ENCODE measurements around the gene WWOX.

WWOX gene

DNA sequence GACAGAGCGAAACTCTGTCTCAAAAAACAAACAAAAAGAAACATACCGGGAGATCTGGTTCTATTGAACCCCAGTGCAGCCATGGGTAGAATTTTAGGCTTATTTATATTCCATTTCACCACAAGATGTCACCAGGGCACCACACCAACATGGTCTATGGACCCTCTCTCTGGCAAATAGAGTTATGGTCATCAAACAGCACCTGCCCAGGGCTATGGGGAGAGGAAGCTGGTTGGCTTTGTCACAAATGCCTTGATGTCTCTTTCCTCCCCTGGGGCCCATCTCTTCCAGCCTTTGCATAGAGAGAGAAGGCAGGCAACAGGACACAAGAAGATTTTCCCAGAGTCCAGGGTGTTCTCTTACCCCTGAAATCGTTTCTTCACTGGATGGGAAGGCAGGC lies 128.4 kb downstream of the WWOX start:
- FAIRE-seq (no peak), DNase-seq (ENCODE audit: insufficient read length, low spot score) (no peak)
- TF ChIP-seq, protein P1, sequence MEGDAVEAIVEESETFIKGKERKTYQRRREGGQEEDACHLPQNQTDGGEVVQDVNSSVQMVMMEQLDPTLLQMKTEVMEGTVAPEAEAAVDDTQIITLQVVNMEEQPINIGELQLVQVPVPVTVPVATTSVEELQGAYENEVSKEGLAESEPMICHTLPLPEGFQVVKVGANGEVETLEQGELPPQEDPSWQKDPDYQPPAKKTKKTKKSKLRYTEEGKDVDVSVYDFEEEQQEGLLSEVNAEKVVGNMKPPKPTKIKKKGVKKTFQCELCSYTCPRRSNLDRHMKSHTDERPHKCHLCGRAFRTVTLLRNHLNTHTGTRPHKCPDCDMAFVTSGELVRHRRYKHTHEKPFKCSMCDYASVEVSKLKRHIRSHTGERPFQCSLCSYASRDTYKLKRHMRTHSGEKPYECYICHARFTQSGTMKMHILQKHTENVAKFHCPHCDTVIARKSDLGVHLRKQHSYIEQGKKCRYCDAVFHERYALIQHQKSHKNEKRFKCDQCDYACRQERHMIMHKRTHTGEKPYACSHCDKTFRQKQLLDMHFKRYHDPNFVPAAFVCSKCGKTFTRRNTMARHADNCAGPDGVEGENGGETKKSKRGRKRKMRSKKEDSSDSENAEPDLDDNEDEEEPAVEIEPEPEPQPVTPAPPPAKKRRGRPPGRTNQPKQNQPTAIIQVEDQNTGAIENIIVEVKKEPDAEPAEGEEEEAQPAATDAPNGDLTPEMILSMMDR (IDR thresholded peaks at IDR 0.05; ENCODE audit: insufficient read depth, missing control alignments), result peak; percentile 52

DNA sequence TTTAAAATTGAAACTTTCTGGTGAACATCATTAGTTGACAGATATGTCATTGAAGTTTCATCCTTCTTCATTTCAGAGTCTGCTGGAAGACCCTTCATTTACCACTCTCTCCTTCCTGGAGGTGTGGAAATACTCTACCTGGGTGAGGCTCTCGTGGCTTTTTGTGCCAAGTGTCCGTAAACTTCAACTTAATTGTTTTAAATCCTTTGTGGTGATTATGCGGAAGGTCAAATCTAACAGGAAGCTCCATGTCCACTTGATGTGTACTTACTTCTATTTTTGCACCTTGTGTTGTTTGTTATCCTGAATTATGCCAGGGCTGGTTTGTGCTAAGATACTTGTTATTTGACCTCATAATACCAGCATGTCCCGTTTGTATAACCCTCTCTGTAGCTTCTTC lies 129.2 kb downstream of the WWOX start:
- no peak for DNase-seq (ENCODE audit: insufficient read length, low spot score)
- TF ChIP-seq, protein P1 (IDR thresholded peaks at IDR 0.05; ENCODE audit: insufficient read depth, missing control alignments), result no peak
- no peak for FAIRE-seq

DNA sequence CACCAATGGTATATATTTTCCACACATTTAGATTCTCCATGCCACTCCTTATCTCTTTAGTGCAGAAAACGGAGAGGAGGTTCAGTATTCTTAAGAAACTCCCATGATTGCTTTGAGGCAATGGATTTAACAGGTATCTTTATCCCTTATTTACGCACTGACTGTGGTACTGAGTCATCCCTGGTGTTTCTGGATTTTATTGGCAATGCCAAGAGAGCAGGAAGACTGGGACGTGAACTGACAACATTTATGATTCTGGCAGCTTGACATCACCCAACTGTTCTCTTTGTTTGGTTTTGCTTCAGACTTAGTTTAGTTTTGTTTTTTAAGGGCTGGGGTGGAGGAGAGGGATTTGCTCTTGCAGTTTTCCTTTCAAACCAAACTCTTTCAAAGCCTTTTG lies 131.4 kb downstream of the WWOX start:
- no peak for FAIRE-seq
- TF ChIP-seq, protein P1 (IDR thresholded peaks at IDR 0.05; ENCODE audit: insufficient read depth, missing control alignments), result no peak

DNA sequence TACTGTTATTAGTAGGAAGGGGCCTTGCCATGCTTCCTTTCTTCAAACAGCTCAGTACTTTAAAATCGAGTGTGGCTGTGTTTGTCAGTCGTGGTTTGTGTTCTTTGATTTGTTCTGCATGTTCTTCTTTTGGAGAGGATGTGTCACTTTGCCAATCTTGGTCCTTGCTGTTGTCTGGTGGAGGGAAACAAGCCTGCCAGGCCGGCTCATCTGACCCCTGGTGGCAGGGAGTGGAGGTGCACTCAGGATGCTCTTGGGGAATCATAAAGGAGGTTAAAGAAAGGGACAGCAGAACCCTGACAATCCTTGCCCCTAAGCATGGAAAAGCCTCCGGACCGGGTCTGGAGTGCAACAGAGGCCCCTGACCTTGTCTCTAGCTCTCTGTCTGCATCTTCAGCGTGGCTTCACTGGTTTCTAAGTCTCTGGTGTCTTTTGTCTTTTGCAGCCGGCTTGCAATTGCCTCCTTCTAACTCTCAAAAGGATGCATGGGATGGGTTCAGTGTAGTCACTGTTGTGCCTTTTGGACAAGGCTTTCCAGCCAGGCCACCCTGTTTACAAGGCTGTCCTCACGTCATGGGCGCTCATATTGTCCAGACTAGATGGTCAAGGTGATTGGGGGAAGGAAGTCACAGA lies 135.8 kb downstream of the WWOX start:
- no peak for FAIRE-seq
- peak; percentile 18 for DNase-seq (ENCODE audit: insufficient read length, low spot score)
- TF ChIP-seq, protein P1 (IDR thresholded peaks at IDR 0.05; ENCODE audit: insufficient read depth, missing control alignments), result peak; percentile 92

More for the DNA sequence above, 131.4 kb downstream of the WWOX start:
- no peak for DNase-seq (ENCODE audit: insufficient read length, low spot score)

DNA sequence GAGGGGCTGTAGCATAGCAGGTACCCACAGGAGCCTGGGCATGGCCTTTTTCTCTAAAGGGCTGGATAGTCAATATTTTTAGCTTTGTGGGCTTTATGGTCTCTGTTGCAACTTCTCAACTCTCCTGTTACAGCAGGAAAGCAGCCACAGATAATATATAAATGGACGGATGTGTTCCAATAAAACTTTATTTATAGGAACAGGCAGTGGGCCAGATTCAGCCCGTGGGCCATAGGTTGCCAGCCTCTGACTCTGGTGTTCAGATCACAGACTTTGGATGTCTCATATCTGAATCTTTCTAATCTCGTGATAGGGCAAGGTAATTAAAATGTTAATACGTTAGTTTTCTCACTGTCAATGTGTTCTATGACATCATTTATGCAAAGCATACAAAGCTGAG lies 136.4 kb downstream of the WWOX start:
- DNase-seq (ENCODE audit: insufficient read length, low spot score) (no peak), FAIRE-seq (no peak)
- TF ChIP-seq, protein P1 (IDR thresholded peaks at IDR 0.05; ENCODE audit: insufficient read depth, missing control alignments), result no peak

DNA sequence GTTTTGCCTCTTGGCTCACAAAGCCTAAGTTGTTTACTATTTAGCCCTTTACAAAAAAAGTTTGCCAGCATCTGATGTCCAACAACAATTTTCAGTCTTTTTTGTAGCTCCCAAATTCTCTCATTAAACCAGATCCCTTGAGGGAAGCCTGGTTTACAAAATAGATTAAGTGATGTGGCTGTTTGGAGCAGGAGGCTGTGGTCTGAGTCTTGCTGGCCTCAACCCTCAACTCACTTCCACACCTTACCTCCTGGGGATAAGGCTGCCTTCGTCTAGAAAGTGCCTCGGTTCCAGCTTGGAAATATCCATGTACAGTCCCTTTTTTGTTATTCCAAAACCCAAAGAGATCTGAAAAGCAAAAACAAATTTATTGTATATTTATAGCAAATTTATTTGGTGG lies 138.4 kb downstream of the WWOX start:
- FAIRE-seq, result no peak
- TF ChIP-seq, protein P1 (IDR thresholded peaks at IDR 0.05; ENCODE audit: insufficient read depth, missing control alignments), result no peak
- DNase-seq (ENCODE audit: insufficient read length, low spot score), result no peak

DNA sequence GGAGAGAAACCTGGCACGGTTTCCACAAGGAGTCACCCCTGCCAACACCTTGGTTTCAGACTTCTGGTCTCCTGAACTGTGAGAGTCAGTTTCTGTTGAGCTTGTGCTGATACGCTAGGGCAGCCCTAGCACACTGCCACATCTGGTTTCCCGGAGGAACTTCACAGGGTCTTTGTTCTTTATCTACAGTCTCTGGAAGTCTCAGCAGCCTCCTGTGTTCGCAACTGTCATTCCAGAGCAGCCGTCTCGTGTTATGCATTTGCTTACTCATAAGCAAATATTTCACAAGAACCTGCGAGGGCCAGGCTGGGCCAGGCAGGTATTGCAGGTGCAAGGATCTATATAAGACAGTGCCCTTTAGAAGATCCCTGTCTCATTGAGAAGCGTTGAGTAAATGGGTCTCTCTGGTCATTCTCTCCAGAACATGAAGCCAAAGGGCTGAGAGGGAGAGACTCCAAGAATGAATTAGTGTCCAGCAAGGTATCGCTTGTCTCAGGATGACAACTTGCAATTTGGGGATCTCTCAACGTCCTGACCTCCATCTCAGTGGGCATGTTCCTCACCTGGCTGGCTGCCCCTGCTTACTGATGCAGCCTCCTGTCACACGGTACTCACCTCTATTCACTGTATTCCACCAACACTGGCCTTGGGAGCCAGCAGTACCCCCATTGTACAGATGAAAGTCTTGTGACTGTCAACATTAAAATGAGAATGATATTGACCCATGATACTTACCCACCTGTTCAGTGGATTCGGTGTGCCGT lies 141.2 kb downstream of the WWOX start:
- no peak for FAIRE-seq
- TF ChIP-seq, protein P1 (IDR thresholded peaks at IDR 0.05; ENCODE audit: insufficient read depth, missing control alignments), result no peak
- no peak for DNase-seq (ENCODE audit: insufficient read length, low spot score)
